NCI-H526 treated with DMSO at 0.1 percent for 48 hours (cell line): Measurements from ENCODE around the gene ELF1.
"Not testable (repeated sequence)": the region's sequence is repeated elsewhere in the genome, so short reads cannot be mapped to it uniquely, and the experiment has no call there.

Experiments
- DNase-seq: peaks from one replicate; lab custom pipeline; 2025; lab: John Stamatoyannopoulos, UW

ELF1 gene

GRCh38 chr13:40886017-40886416 lies 133.1 kb downstream of the ELF1 start:
- no peak for DNase-seq

- DNase-seq = not testable (repeated sequence)
Observed at GRCh38 chr13:40884175-40884574, 134.9 kb downstream of the ELF1 start.
